SK-N-MC (cell line): ENCODE data around the gene MAP3K15.

ENCODE experiments used
- DNase-seq: peaks from one replicate; pipeline ENCODE4 v3.0.0-alpha.2; 2011; ENCODE audit warnings: low read depth, low spot score
- H3K27ac ChIP-seq: fragments of 200-600 bp; sonication (generic); 2 replicates; pipeline ENCODE4 v1.5.1; 2016; ENCODE audit warnings: mixed run types
- H3K36me3 ChIP-seq: fragments of 200-600 bp; sonication (generic); 2 replicates; pipeline ENCODE4 v1.6.1; 2017; ENCODE audit warnings: antibody characterized with exemption, low read length, mixed read lengths; ENCODE audit not compliant: insufficient read depth
- H3K4me3 ChIP-seq: fragments of 200-600 bp; sonication (generic); 2 replicates; pipeline ENCODE4 v1.5.1; 2016
- H3K9ac ChIP-seq: fragments of 200-600 bp; sonication (generic); 2 replicates; pipeline ENCODE4 v1.8.0; 2017; ENCODE audit warnings: mixed run types, mixed read lengths; ENCODE audit not compliant: insufficient read length
- H3K9me3 ChIP-seq: fragments of 200-600 bp; sonication (generic); 2 replicates; pipeline ENCODE4 v1.6.1; 2017; ENCODE audit warnings: low read depth, mild to moderate bottlenecking, antibody characterized with exemption, low read length, moderate library complexity, mixed read lengths
- EZH2 ChIP-seq: fragments of 200-600 bp; sonication (generic); IDR thresholded peaks from one replicate; pipeline ENCODE4 v1.6.1; 2017; ENCODE audit warnings: antibody characterized with exemption
- FOXP2 ChIP-seq: optimal IDR thresholded peaks from 2 replicates; pipeline ENCODE3; 2011; ENCODE audit warnings: mild to moderate bottlenecking, moderate library complexity; ENCODE audit not compliant: insufficient read depth; ENCODE audit errors: extremely low read length, control extremely low read depth
- POLR2AphosphoS5 ChIP-seq: IDR thresholded peaks from 2 replicates; pipeline ENCODE4 v1.6.1; 2012; ENCODE audit warnings: mild to moderate bottlenecking, low read depth, low read length, borderline replicate concordance

MAP3K15 gene

DNA sequence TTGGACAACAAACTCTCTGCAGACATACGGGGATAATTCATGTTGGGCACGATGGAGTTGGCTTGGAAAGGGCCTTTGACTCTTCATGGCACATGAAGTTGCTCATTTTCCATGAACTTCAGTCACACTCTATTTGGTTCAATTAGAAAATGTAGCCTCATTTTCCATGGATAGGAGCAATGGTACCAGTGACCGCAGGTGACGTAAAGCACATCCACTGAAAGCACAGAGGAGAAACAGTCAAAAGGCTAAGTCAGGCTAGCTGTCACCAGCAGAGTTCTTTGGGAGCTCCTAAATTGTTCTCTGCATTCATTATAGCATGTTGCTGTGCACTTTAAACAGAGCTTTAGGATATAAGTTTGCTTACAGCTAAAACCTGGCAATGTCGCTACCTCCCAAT is 39.9 kb upstream of the MAP3K15 start:
- no peak overlapping the region for H3K9ac ChIP-seq
- TF ChIP-seq FOXP2 (no peak), EZH2 (no peak), POLR2AphosphoS5 (no peak)
- no peaks in the 10 kb centered on the region for H3K36me3 ChIP-seq
- no peak overlapping the region for H3K27ac ChIP-seq
- DNase-seq: no peak
- H3K4me3 ChIP-seq: no peak overlapping the region
- H3K9me3 ChIP-seq: no peaks in the 10 kb centered on the region

DNA sequence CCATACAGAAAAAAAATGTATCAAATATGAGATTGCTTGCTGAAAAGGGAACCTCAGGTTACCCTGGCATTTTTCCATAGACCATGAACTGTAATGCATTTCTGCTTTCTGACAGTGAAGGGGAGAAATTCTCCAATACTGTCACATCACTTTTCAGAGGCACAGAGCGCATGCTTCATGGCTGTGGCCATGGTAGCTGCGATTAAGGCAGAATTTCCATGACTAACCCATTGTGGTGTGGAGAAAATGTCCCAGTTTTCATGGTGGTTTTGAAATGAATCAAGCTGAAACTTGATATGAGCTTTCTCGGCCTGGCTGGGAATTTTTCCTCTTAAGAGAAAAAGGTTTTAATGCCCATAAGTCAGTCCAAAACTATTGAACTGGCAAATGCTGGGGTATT is 39.5 kb upstream of the MAP3K15 start:
- Histone ChIP-seq H3K36me3 (no peaks in the 10 kb centered on the region), H3K27ac (no peak overlapping the region), H3K9me3 (no peaks in the 10 kb centered on the region), H3K4me3 (no peak overlapping the region), H3K9ac (no peak overlapping the region)
- DNase-seq: no peak
- TF ChIP-seq EZH2: no peak
- TF ChIP-seq POLR2AphosphoS5: no peak
- TF ChIP-seq FOXP2: no peak

DNA sequence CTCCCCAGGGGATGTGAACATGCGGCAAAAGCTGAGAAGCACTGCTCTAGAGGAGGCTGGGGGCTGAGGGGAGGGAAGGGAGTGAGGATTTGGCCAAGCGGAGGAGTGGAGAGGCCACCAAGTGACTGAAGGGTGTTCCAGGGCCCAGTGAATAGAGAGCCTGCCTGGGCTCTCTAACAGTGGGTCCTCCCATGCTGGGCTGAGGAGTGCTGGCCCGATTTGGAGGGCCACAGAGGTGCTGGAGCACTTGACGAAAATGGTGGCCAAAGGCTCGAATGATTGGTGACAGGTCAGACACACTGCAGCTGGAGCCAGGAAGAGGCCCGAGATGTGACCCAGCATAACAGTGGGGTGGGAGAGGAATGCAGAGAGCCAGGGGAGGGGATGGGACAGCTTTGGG is 37.5 kb upstream of the MAP3K15 start:
- Histone ChIP-seq H3K27ac (no peak overlapping the region), H3K4me3 (no peak overlapping the region), H3K9ac (no peak overlapping the region), H3K9me3 (no peaks in the 10 kb centered on the region), H3K36me3 (no peaks in the 10 kb centered on the region)
- TF ChIP-seq EZH2 (no peak), FOXP2 (no peak), POLR2AphosphoS5 (no peak)
- no peak for DNase-seq

- no peak for DNase-seq
- Histone ChIP-seq H3K36me3 (no peaks in the 10 kb centered on the region), H3K9me3 (no peaks in the 10 kb centered on the region), H3K9ac (no peak overlapping the region), H3K4me3 (no peak overlapping the region), H3K27ac (no peak overlapping the region)
- TF ChIP-seq FOXP2 (no peak), POLR2AphosphoS5 (no peak), EZH2 (no peak)
Observed at GRCh38 chrX:19549838-19550237, 34.5 kb upstream of the MAP3K15 start.

GRCh38 chrX:19548934-19549333 is 33.6 kb upstream of the MAP3K15 start:
- no peak overlapping the region for H3K27ac ChIP-seq
- no peak overlapping the region for H3K9ac ChIP-seq
- no peak for TF ChIP-seq EZH2
- TF ChIP-seq FOXP2: no peak
- TF ChIP-seq POLR2AphosphoS5: no peak
- no peak for DNase-seq
- H3K4me3 ChIP-seq: no peak overlapping the region
- H3K36me3 ChIP-seq: no peaks in the 10 kb centered on the region
- H3K9me3 ChIP-seq: no peaks in the 10 kb centered on the region

DNA sequence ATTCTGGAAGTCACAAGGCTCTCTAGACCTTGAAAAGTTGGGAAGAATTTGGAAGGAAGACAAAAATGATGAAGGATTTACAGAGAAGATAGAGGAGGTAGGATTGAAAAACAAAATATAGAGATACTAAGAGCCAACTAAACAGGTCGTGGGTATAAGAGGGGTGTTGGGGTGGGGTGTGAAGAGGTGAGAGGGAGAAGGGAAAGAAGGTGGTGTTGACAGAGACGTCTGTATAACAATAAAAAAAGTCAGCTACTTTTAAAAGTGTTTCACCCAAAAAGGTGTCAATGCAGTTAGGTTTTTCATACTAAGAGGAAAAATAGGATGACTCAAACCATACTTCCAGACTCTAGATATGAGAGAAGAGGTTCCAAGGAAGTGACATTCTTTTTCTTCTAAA is 33.0 kb upstream of the MAP3K15 start:
- no peak overlapping the region for H3K9ac ChIP-seq
- H3K9me3 ChIP-seq: no peaks in the 10 kb centered on the region
- no peaks in the 10 kb centered on the region for H3K36me3 ChIP-seq
- H3K27ac ChIP-seq: no peak overlapping the region
- no peak for TF ChIP-seq POLR2AphosphoS5
- no peak for TF ChIP-seq FOXP2
- no peak for TF ChIP-seq EZH2
- DNase-seq: no peak
- H3K4me3 ChIP-seq: no peak overlapping the region

- H3K4me3 ChIP-seq: no peak overlapping the region
- H3K36me3 ChIP-seq: no peaks in the 10 kb centered on the region
- H3K27ac ChIP-seq: no peak overlapping the region
- TF ChIP-seq EZH2 (no peak), FOXP2 (no peak), POLR2AphosphoS5 (no peak)
- H3K9me3 ChIP-seq: no peaks in the 10 kb centered on the region
- DNase-seq: no peak
- no peak overlapping the region for H3K9ac ChIP-seq
Observed at GRCh38 chrX:19545651-19546050, 30.3 kb upstream of the MAP3K15 start.

GRCh38 chrX:19544693-19545305 is 29.5 kb upstream of the MAP3K15 start:
- DNase-seq: no peak
- H3K27ac ChIP-seq: no peak overlapping the region
- no peaks in the 10 kb centered on the region for H3K36me3 ChIP-seq
- TF ChIP-seq EZH2 (no peak), FOXP2 (no peak), POLR2AphosphoS5 (no peak)
- H3K4me3 ChIP-seq: no peak overlapping the region
- H3K9me3 ChIP-seq: no peaks in the 10 kb centered on the region
- H3K9ac ChIP-seq: no peak overlapping the region

GRCh38 chrX:19543951-19544381 is 28.7 kb upstream of the MAP3K15 start:
- Histone ChIP-seq H3K4me3 (no peak overlapping the region), H3K9ac (no peak overlapping the region), H3K27ac (no peak overlapping the region), H3K36me3 (no peaks in the 10 kb centered on the region), H3K9me3 (no peaks in the 10 kb centered on the region)
- DNase-seq: no peak
- no peak for TF ChIP-seq FOXP2
- TF ChIP-seq POLR2AphosphoS5: no peak
- TF ChIP-seq EZH2: no peak
